ENCODE results near the gene SPAG16. TPM values are rescaled to one million over a fixed set of nuclear protein-coding genes. Genes with fewer than 3 reads are reported as not detected.

Gene SPAG16
- total and polyA plus RNA-seq, 2 of the 13 experiments (the other 11 are each of a cell fraction or from before 2014, with no cell fraction given) = 9.6 to 26.5 TPM

DNA sequence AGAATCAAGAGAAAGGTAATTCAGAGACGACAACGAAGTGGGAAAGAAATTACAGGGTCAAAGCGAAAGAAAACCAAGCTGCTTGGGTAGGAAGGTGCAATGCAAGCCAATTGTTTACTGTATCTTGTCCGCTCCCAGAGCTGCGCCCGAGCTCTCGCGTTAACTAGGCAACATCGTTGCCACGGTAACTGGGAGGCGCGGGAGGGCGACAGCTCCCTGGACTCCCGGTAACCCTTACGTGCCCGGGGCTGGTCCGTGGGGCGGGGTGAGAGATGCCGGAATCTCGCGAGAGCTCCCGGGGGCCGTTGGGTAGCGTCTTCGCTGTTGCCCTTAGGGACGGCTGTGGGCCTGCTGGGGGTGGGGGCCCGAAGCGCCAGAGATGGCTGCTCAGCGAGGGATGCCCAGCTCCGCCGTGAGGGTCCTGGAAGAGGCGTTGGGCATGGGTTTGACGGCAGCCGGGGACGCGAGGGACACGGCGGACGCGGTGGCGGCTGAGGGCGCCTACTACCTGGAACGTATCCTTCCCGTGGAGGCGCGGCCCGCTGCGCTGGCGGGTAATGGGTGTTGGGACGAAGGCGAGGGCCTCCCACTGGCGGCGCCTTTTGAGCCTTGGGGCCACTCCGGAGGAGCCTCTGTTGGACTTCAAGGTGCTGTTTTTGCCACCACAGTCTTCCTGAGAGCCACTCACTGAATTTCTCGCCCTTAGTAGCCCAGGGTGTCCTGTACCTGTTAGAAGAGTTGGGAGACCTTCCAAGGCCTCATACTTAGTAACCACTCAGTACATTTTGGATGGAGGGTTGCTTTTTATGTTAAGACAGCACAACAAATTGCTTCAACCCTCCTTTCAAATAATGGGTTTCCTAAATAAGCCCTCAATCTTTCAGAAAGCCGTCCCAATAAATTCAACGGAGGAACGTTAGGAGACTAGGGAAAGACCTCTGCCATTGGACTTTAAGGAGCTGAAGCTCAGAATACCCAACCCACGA is at the start of gene SPAG16 (continued):
- TF ChIP-seq MTA1 (CRISPR knock-in tag; IDR thresholded peaks at IDR 0.05; ENCODE audit: borderline replicate concordance) (peak; percentile 91; the same call in 1 of the 2 replicates), ZNF460 (CRISPR knock-in tag; IDR thresholded peaks at IDR 0.05; ENCODE audit: borderline replicate concordance) (no peak; the same call in 1 of the 2 replicates), SMYD3 (CRISPR knock-in tag; IDR thresholded peaks at IDR 0.05) (peak; percentile 84; the same call in 1 of the 2 replicates), ZNF430 (CRISPR knock-in tag; IDR thresholded peaks at IDR 0.05) (peak; percentile 96), BHLHE40 (IDR thresholded peaks at IDR 0.05; ENCODE audit: low read length) (no peak), SIN3A (IDR thresholded peaks at IDR 0.05; ENCODE audit: borderline replicate concordance, low read depth, low read length) (peak; percentile 98; the same call in 1 of the 2 replicates), ZNF350 (CRISPR knock-in tag; IDR thresholded peaks at IDR 0.05; ENCODE audit: borderline replicate concordance, low read depth) (peak; percentile 99), SSRP1 (CRISPR knock-in tag; IDR thresholded peaks at IDR 0.05) (peak; percentile 72; the same call in 1 of the 2 replicates), TOE1 (CRISPR knock-in tag; IDR thresholded peaks at IDR 0.05) (0 out of 2 replicates have a peak, but pooled peaks have one; percentile 94), GATAD1 (CRISPR knock-in tag; IDR thresholded peaks at IDR 0.05) (peak; percentile 93), PCBP1 (IDR thresholded peaks at IDR 0.05; ENCODE audit: borderline replicate concordance, low read depth, low read length) (peak; percentile 44; the same call in 1 of the 2 replicates), GABPA (IDR thresholded peaks at IDR 0.05; ENCODE audit: low read depth, low read length) (no peak), GABPA (CRISPR knock-in tag; IDR thresholded peaks at IDR 0.05; ENCODE audit: low read depth) (peak; percentile 58), ZNF34 (CRISPR knock-in tag; IDR thresholded peaks at IDR 0.05; ENCODE audit: borderline replicate concordance) (0 out of 2 replicates have a peak, but pooled peaks have one; percentile 56), RXRB (CRISPR knock-in tag; IDR thresholded peaks at IDR 0.05; ENCODE audit: borderline replicate concordance) (peak; percentile 80), ADNP (CRISPR knock-in tag; IDR thresholded peaks at IDR 0.05) (no peak)
- TF ChIP-seq, protein P1, sequence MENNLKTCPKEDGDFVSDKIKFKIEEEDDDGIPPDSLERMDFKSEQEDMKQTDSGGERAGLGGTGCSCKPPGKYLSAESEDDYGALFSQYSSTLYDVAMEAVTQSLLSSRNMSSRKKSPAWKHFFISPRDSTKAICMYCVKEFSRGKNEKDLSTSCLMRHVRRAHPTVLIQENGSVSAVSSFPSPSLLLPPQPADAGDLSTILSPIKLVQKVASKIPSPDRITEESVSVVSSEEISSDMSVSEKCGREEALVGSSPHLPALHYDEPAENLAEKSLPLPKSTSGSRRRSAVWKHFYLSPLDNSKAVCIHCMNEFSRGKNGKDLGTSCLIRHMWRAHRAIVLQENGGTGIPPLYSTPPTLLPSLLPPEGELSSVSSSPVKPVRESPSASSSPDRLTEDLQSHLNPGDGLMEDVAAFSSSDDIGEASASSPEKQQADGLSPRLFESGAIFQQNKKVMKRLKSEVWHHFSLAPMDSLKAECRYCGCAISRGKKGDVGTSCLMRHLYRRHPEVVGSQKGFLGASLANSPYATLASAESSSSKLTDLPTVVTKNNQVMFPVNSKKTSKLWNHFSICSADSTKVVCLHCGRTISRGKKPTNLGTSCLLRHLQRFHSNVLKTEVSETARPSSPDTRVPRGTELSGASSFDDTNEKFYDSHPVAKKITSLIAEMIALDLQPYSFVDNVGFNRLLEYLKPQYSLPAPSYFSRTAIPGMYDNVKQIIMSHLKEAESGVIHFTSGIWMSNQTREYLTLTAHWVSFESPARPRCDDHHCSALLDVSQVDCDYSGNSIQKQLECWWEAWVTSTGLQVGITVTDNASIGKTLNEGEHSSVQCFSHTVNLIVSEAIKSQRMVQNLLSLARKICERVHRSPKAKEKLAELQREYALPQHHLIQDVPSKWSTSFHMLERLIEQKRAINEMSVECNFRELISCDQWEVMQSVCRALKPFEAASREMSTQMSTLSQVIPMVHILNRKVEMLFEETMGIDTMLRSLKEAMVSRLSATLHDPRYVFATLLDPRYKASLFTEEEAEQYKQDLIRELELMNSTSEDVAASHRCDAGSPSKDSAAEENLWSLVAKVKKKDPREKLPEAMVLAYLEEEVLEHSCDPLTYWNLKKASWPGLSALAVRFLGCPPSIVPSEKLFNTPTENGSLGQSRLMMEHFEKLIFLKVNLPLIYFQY (CRISPR knock-in tag; IDR thresholded peaks at IDR 0.05; ENCODE audit: borderline replicate concordance) = peak; percentile 77
- TF ChIP-seq, protein P2, sequence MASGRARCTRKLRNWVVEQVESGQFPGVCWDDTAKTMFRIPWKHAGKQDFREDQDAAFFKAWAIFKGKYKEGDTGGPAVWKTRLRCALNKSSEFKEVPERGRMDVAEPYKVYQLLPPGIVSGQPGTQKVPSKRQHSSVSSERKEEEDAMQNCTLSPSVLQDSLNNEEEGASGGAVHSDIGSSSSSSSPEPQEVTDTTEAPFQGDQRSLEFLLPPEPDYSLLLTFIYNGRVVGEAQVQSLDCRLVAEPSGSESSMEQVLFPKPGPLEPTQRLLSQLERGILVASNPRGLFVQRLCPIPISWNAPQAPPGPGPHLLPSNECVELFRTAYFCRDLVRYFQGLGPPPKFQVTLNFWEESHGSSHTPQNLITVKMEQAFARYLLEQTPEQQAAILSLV (CRISPR knock-in tag; IDR thresholded peaks at IDR 0.05; ENCODE audit: borderline replicate concordance) = peak; percentile 87
- TF ChIP-seq, protein P3, sequence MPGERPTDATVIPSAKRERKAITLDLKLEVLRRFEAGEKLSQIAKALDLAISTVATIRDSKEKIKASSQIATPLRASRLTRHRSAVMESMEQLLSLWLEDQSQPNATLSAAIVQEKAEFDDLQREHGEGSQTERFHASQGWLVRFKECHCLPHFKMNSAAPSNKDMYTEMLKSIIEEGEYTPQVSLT (CRISPR knock-in tag; IDR thresholded peaks at IDR 0.05; ENCODE audit: borderline replicate concordance, low read depth) = no peak
- TF ChIP-seq, protein P4, sequence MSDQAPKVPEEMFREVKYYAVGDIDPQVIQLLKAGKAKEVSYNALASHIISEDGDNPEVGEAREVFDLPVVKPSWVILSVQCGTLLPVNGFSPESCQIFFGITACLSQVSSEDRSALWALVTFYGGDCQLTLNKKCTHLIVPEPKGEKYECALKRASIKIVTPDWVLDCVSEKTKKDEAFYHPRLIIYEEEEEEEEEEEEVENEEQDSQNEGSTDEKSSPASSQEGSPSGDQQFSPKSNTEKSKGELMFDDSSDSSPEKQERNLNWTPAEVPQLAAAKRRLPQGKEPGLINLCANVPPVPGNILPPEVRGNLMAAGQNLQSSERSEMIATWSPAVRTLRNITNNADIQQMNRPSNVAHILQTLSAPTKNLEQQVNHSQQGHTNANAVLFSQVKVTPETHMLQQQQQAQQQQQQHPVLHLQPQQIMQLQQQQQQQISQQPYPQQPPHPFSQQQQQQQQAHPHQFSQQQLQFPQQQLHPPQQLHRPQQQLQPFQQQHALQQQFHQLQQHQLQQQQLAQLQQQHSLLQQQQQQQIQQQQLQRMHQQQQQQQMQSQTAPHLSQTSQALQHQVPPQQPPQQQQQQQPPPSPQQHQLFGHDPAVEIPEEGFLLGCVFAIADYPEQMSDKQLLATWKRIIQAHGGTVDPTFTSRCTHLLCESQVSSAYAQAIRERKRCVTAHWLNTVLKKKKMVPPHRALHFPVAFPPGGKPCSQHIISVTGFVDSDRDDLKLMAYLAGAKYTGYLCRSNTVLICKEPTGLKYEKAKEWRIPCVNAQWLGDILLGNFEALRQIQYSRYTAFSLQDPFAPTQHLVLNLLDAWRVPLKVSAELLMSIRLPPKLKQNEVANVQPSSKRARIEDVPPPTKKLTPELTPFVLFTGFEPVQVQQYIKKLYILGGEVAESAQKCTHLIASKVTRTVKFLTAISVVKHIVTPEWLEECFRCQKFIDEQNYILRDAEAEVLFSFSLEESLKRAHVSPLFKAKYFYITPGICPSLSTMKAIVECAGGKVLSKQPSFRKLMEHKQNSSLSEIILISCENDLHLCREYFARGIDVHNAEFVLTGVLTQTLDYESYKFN (CRISPR knock-in tag; conservative IDR thresholded peaks at IDR 0.05) = peak; percentile 72
